Naive thymus-derived CD8-positive, alpha-beta T cell (primary cell): Measurements from ENCODE around the gene PEX26. TPM values are rescaled to one million over a fixed set of nuclear protein-coding genes. Genes with fewer than 3 reads are reported as not detected.

Experiments used
- ATAC-seq, 2 donors: fragments of 150-1000 bp; cut with Tn5 transposase in 1 of 2; sonication (Bioruptor Pico), chemical (Tn5 transposase) in 1 of 2; 1 replicate in 1 of 2; 2 replicates in 1 of 2; pipeline ENCODE4 v1.10.0; 2021; ENCODE audit warnings: mild to moderate bottlenecking in 2 of 2, moderate library complexity in 2 of 2
- POLR2A ChIA-PET: fragments of 350-600 bp; sonication (Branson Sonifier 250); formaldehyde crosslinking; loops from one replicate; lab custom pipeline; 2021; ENCODE audit warnings: antibody characterized with exemption; lab: Charles Lee
- DNase-seq, 10 donors: peaks; one replicate each; pipeline versions ENCODE4 v3.0.0 to v3.0.0-alpha.2; 2020 to 2022
- H3K27ac Mint-ChIP-seq, 10 donors: one replicate each; pipeline ENCODE4 v1.8.0; 2020 to 2022; ENCODE audit warnings: mild to moderate bottlenecking in 10 of 10, mixed read lengths in 10 of 10, moderate library complexity in 4 of 10, inconsistent platforms in 1 of 10
- H3K27me3 Mint-ChIP-seq, 5 donors: one replicate each; pipeline ENCODE4 v1.8.0; 2021 to 2022; ENCODE audit warnings: mixed read lengths in 5 of 5
- H3K36me3 Mint-ChIP-seq, 3 donors: one replicate each; pipeline ENCODE4 v1.8.0; 2020 to 2022; ENCODE audit warnings: mixed read lengths in 3 of 3, mild to moderate bottlenecking in 2 of 3, inconsistent platforms in 1 of 3
- H3K4me1 Mint-ChIP-seq, 4 donors: one replicate each; pipeline ENCODE4 v1.8.0; 2021 to 2022; ENCODE audit warnings: mixed read lengths in 4 of 4
- H3K4me3 Mint-ChIP-seq, 10 donors: one replicate each; pipeline ENCODE4 v1.8.0; 2020 to 2022; ENCODE audit warnings: mild to moderate bottlenecking in 10 of 10, mixed read lengths in 10 of 10, moderate library complexity in 6 of 10, inconsistent platforms in 1 of 10
- H3K9me3 Mint-ChIP-seq, 9 donors: one replicate each; pipeline ENCODE4 v1.8.0; 2020 to 2022; ENCODE audit warnings: mixed read lengths in 9 of 9, mild to moderate bottlenecking in 3 of 9, inconsistent platforms in 1 of 9, moderate library complexity in 1 of 9
- polyA plus RNA-seq, 3 donors: library from polyadenylated mRNA; unstranded; fragments of 300-500 nt; fragmentation: Illumina TruSeq; gene quantifications; one replicate each; pipeline ENCODE4 v1.2.3, GENCODE V29; 2021
- total RNA-seq, 8 experiments: library from RNA in 2 of 8; stranded (reverse) in 2 of 8; gene quantifications; one replicate each; pipeline ENCODE4 v1.2.3 and lab custom pipeline; 2021 to 2026

Gene PEX26
- total and polyA plus RNA-seq, 5 experiments from 2014 or later = 2.6 to 41.2 (median 4.5) TPM

GRCh38 chr22:18145676-18146388 lies 68.0 kb downstream of the PEX26 start:
- no peaks in the 10 kb centered on the region for H3K9me3 Mint-ChIP-seq
- DNase-seq = no peak
- no peak overlapping the region for H3K4me3 Mint-ChIP-seq
- H3K4me1 Mint-ChIP-seq = peaks cover 10 to 31% (median 25%) of the 10 kb centered on the region in 4 donors
- no peaks in the 10 kb centered on the region for H3K27me3 Mint-ChIP-seq
- POLR2A ChIA-PET = no interaction called here
- peaks cover 0 to 2% (median 0%) of the 10 kb centered on the region in 3 donors for H3K36me3 Mint-ChIP-seq
- ATAC-seq = no peak
- peak overlapping the region in 3 of 10 donors; percentile 21 to 40 (median 22) for H3K27ac Mint-ChIP-seq

- Mint-ChIP-seq H3K4me1 (peaks cover 11 to 36% (median 30%) of the 10 kb centered on the region in 4 donors), H3K27ac (peak overlapping the region in 2 of 10 donors; percentile 8 to 22), H3K27me3 (no peaks in the 10 kb centered on the region), H3K4me3 (no peak overlapping the region), H3K36me3 (peaks cover 0 to 1% (median 0%) of the 10 kb centered on the region in 3 donors), H3K9me3 (no peaks in the 10 kb centered on the region)
- no peak for DNase-seq
- POLR2A ChIA-PET = no interaction called here
- ATAC-seq = no peak
Measured at GRCh38 chr22:18146389-18146753, 68.6 kb downstream of the PEX26 start.

- H3K9me3 Mint-ChIP-seq = no peaks in the 10 kb centered on the region
- H3K36me3 Mint-ChIP-seq = no peaks in the 10 kb centered on the region
- no peak for DNase-seq
- POLR2A ChIA-PET = no interaction called here
- H3K4me3 Mint-ChIP-seq = peak overlapping the region in 3 of 10 donors; percentile 27 to 90 (median 58)
- H3K27me3 Mint-ChIP-seq = no peaks in the 10 kb centered on the region
- no peak for ATAC-seq
- H3K27ac Mint-ChIP-seq = peak overlapping the region in 8 of 10 donors; percentile 3 to 90 (median 54)
- H3K4me1 Mint-ChIP-seq = peaks cover 17 to 49% (median 43%) of the 10 kb centered on the region in 4 donors
Measured at GRCh38 chr22:18147791-18148190, 70.0 kb downstream of the PEX26 start.

- H3K9me3 Mint-ChIP-seq = no peaks in the 10 kb centered on the region
- peak overlapping the region in 8 of 10 donors; percentile 44 to 92 (median 90) for H3K4me3 Mint-ChIP-seq
- no peak for DNase-seq
- peak overlapping the region in 7 of 10 donors; percentile 28 to 93 (median 87) for H3K27ac Mint-ChIP-seq
- no peaks in the 10 kb centered on the region for H3K36me3 Mint-ChIP-seq
- H3K27me3 Mint-ChIP-seq = no peaks in the 10 kb centered on the region
- H3K4me1 Mint-ChIP-seq = peaks cover 19 to 50% (median 44%) of the 10 kb centered on the region in 4 donors
- POLR2A ChIA-PET = no interaction called here
- no peak for ATAC-seq
Measured at GRCh38 chr22:18148293-18148965, 70.6 kb downstream of the PEX26 start.

- Mint-ChIP-seq H3K36me3 (peaks cover 0 to 5% (median 3%) of the 10 kb centered on the region in 3 donors), H3K4me1 (peaks cover 19 to 59% (median 48%) of the 10 kb centered on the region in 4 donors), H3K9me3 (no peaks in the 10 kb centered on the region), H3K27me3 (no peaks in the 10 kb centered on the region), H3K4me3 (peak overlapping the region; percentile 19 to 91 (median 61)), H3K27ac (peak overlapping the region in 9 of 10 donors; percentile 22 to 85 (median 61))
- ATAC-seq (peak; percentile 36 to 49), DNase-seq (peak in 2 of 10 donors; percentile 5 to 16)
- POLR2A ChIA-PET = interaction anchor here (0.7 to 1.2 kb wide), 2 partner anchors 75 to 509 kb away, joined by 4 read pairs; partner anchors contain the start of gene PEX26
Measured at GRCh38 chr22:18152519-18152918, 74.7 kb downstream of the PEX26 start.

- H3K9me3 Mint-ChIP-seq = no peaks in the 10 kb centered on the region
- H3K27me3 Mint-ChIP-seq = no peaks in the 10 kb centered on the region
- POLR2A ChIA-PET = no interaction called here
- ATAC-seq (no peak), DNase-seq (no peak)
- H3K27ac Mint-ChIP-seq = peak overlapping the region in 3 of 10 donors; percentile 6 to 56 (median 47)
- peaks cover 10 to 40% (median 32%) of the 10 kb centered on the region in 4 donors for H3K4me1 Mint-ChIP-seq
- H3K36me3 Mint-ChIP-seq = peaks cover 0 to 16% (median 6%) of the 10 kb centered on the region in 3 donors
- no peak overlapping the region for H3K4me3 Mint-ChIP-seq
Measured at GRCh38 chr22:18154821-18155390, 77.1 kb downstream of the PEX26 start.

Other genes with a start within 250 kb of the PEX26 start
- 10 to 100 TPM; 20.8 to 27.3 TPM for gene MICAL3, start 53.4 kb upstream of the PEX26 start, total RNA-seq
- gene MICAL3, start 53.4 kb upstream of the PEX26 start, polyA plus RNA-seq = 1 to 10 TPM in 2 of 3 donors, under 1 TPM in 1; 0.90 to 1.3 (median 1.2) TPM
- gene TUBA8, start 32.8 kb downstream of the PEX26 start, total RNA-seq = 1 to 10 TPM; 2.9 to 3.9 TPM
- 1 to 10 TPM in 1 of 3 donors, under 1 TPM in 1, not detected in 1; 0.80 to 1.3 TPM for gene TUBA8, start 32.8 kb downstream of the PEX26 start, polyA plus RNA-seq
- gene USP18, start 72.2 kb downstream of the PEX26 start, total RNA-seq = 1 to 10 TPM; 2.9 to 3.9 TPM
- gene USP18, start 72.2 kb downstream of the PEX26 start, polyA plus RNA-seq = 10 to 100 TPM in 1 of 3 donors, 1 to 10 TPM in 2; 8.0 to 11.2 (median 9.1) TPM